ENCODE results near the gene TCF25. TPM values are rescaled to one million over a fixed set of nuclear protein-coding genes. Genes with fewer than 3 reads are reported as not detected.

The TCF25 gene
- total and polyA plus RNA-seq, 2 donors = 104 to 200 TPM

- H3K27ac ChIP-seq (ENCODE audit: low read depth in 1 of 2, low read length in 1 of 2) = no peak overlapping the region
- H3K27me3 ChIP-seq (ENCODE audit: control insufficient read depth in 2 of 2, insufficient read depth in 1 of 2, low read length in 1 of 2) = peaks cover 7 to 22% of the 10 kb centered on the region in 2 donors
- H3K9me3 ChIP-seq (ENCODE audit: control insufficient read depth in 2 of 2, insufficient read depth in 1 of 2, low read length in 1 of 2) = peaks cover 0 to 3% of the 10 kb centered on the region in 2 donors
- WGBS = 96% methylated on average over 15 of the region's 15 CpGs
- H3K4me3 ChIP-seq (ENCODE audit: low read length in 2 of 2) = no peak overlapping the region
- DNase-seq (ENCODE audit: low read depth in 6 of 9, low spot score in 9 of 9) = no peak
- peaks cover 0 to under 1% of the 10 kb centered on the region in 2 donors for H3K4me1 ChIP-seq (ENCODE audit: control insufficient read depth in 2 of 2, insufficient read depth in 2 of 2, low read length in 2 of 2)
- H3K36me3 ChIP-seq (ENCODE audit: control insufficient read depth in 2 of 2, insufficient read depth in 2 of 2, low read length in 1 of 2) = no peaks in the 10 kb centered on the region
These were observed 81.1 kb downstream of the TCF25 start for GRCh38 chr16:89954462-89954861.

GRCh38 chr16:89955001-89955685 is 81.8 kb downstream of the TCF25 start:
- 96% methylated on average over 15 of the region's 15 CpGs for WGBS
- Histone ChIP-seq H3K27ac (ENCODE audit: low read depth in 1 of 2, low read length in 1 of 2) (no peak overlapping the region), H3K4me3 (ENCODE audit: low read length in 2 of 2) (no peak overlapping the region), H3K4me1 (ENCODE audit: control insufficient read depth in 2 of 2, insufficient read depth in 2 of 2, low read length in 2 of 2) (peaks cover 0 to 2% of the 10 kb centered on the region in 2 donors), H3K9me3 (ENCODE audit: control insufficient read depth in 2 of 2, insufficient read depth in 1 of 2, low read length in 1 of 2) (no peaks in the 10 kb centered on the region), H3K36me3 (ENCODE audit: control insufficient read depth in 2 of 2, insufficient read depth in 2 of 2, low read length in 1 of 2) (no peaks in the 10 kb centered on the region), H3K27me3 (ENCODE audit: control insufficient read depth in 2 of 2, insufficient read depth in 1 of 2, low read length in 1 of 2) (peaks cover 0 to 15% of the 10 kb centered on the region in 2 donors)
- no peak for DNase-seq (ENCODE audit: low read depth in 6 of 9, low spot score in 9 of 9)

- H3K4me1 ChIP-seq (ENCODE audit: control insufficient read depth in 2 of 2, insufficient read depth in 2 of 2, low read length in 2 of 2) = peaks cover 0 to 2% of the 10 kb centered on the region in 2 donors
- H3K9me3 ChIP-seq (ENCODE audit: control insufficient read depth in 2 of 2, insufficient read depth in 1 of 2, low read length in 1 of 2) = no peaks in the 10 kb centered on the region
- H3K27ac ChIP-seq (ENCODE audit: low read depth in 1 of 2, low read length in 1 of 2) = no peak overlapping the region
- no peaks in the 10 kb centered on the region for H3K36me3 ChIP-seq (ENCODE audit: control insufficient read depth in 2 of 2, insufficient read depth in 2 of 2, low read length in 1 of 2)
- H3K27me3 ChIP-seq (ENCODE audit: control insufficient read depth in 2 of 2, insufficient read depth in 1 of 2, low read length in 1 of 2) = peaks cover 0 to 6% of the 10 kb centered on the region in 2 donors
- 93% methylated on average over 15 of the region's 15 CpGs for WGBS
- H3K4me3 ChIP-seq (ENCODE audit: low read length in 2 of 2) = no peak overlapping the region
- no peak for DNase-seq (ENCODE audit: low read depth in 6 of 9, low spot score in 9 of 9)
These were observed 83.3 kb downstream of the TCF25 start for GRCh38 chr16:89956505-89957215.

- no peak for DNase-seq (ENCODE audit: low read depth in 6 of 9, low spot score in 9 of 9)
These were observed 83.9 kb downstream of the TCF25 start for GRCh38 chr16:89957216-89957785.

GRCh38 chr16:89958068-89958467 is 84.7 kb downstream of the TCF25 start:
- Histone ChIP-seq H3K36me3 (ENCODE audit: control insufficient read depth in 2 of 2, insufficient read depth in 2 of 2, low read length in 1 of 2) (no peaks in the 10 kb centered on the region), H3K27ac (ENCODE audit: low read depth in 1 of 2, low read length in 1 of 2) (no peak overlapping the region), H3K9me3 (ENCODE audit: control insufficient read depth in 2 of 2, insufficient read depth in 1 of 2, low read length in 1 of 2) (no peaks in the 10 kb centered on the region), H3K27me3 (ENCODE audit: control insufficient read depth in 2 of 2, insufficient read depth in 1 of 2, low read length in 1 of 2) (no peaks in the 10 kb centered on the region), H3K4me1 (ENCODE audit: control insufficient read depth in 2 of 2, insufficient read depth in 2 of 2, low read length in 2 of 2) (peaks cover 0 to 2% of the 10 kb centered on the region in 2 donors), H3K4me3 (ENCODE audit: low read length in 2 of 2) (no peak overlapping the region)
- no peak for DNase-seq (ENCODE audit: low read depth in 6 of 9, low spot score in 9 of 9)
- WGBS = 98% methylated on average over 7 of the region's 7 CpGs

More at GRCh38 chr16:89957216-89957785, 83.9 kb downstream of the TCF25 start:
- WGBS = 95% methylated on average over 23 of the region's 23 CpGs
- Histone ChIP-seq H3K27me3 (ENCODE audit: control insufficient read depth in 2 of 2, insufficient read depth in 1 of 2, low read length in 1 of 2) (peaks cover 0 to 4% of the 10 kb centered on the region in 2 donors), H3K4me1 (ENCODE audit: control insufficient read depth in 2 of 2, insufficient read depth in 2 of 2, low read length in 2 of 2) (peaks cover 0 to 2% of the 10 kb centered on the region in 2 donors), H3K9me3 (ENCODE audit: control insufficient read depth in 2 of 2, insufficient read depth in 1 of 2, low read length in 1 of 2) (no peaks in the 10 kb centered on the region), H3K36me3 (ENCODE audit: control insufficient read depth in 2 of 2, insufficient read depth in 2 of 2, low read length in 1 of 2) (no peaks in the 10 kb centered on the region), H3K27ac (ENCODE audit: low read depth in 1 of 2, low read length in 1 of 2) (no peak overlapping the region), H3K4me3 (ENCODE audit: low read length in 2 of 2) (no peak overlapping the region)

- Histone ChIP-seq H3K9me3 (ENCODE audit: control insufficient read depth in 2 of 2, insufficient read depth in 1 of 2, low read length in 1 of 2) (no peaks in the 10 kb centered on the region), H3K36me3 (ENCODE audit: control insufficient read depth in 2 of 2, insufficient read depth in 2 of 2, low read length in 1 of 2) (no peaks in the 10 kb centered on the region), H3K4me1 (ENCODE audit: control insufficient read depth in 2 of 2, insufficient read depth in 2 of 2, low read length in 2 of 2) (peaks cover 0 to 2% of the 10 kb centered on the region in 2 donors), H3K4me3 (ENCODE audit: low read length in 2 of 2) (no peak overlapping the region), H3K27ac (ENCODE audit: low read depth in 1 of 2, low read length in 1 of 2) (no peak overlapping the region), H3K27me3 (ENCODE audit: control insufficient read depth in 2 of 2, insufficient read depth in 1 of 2, low read length in 1 of 2) (no peaks in the 10 kb centered on the region)
- DNase-seq (ENCODE audit: low read depth in 6 of 9, low spot score in 9 of 9) = no peak
- 98% methylated on average over 10 of the region's 10 CpGs for WGBS
These were observed 85.2 kb downstream of the TCF25 start for GRCh38 chr16:89958596-89958995.

GRCh38 chr16:89960966-89961365 is 87.6 kb downstream of the TCF25 start:
- H3K9me3 ChIP-seq (ENCODE audit: control insufficient read depth in 2 of 2, insufficient read depth in 1 of 2, low read length in 1 of 2) = no peaks in the 10 kb centered on the region
- no peaks in the 10 kb centered on the region for H3K36me3 ChIP-seq (ENCODE audit: control insufficient read depth in 2 of 2, insufficient read depth in 2 of 2, low read length in 1 of 2)
- H3K4me3 ChIP-seq (ENCODE audit: low read length in 2 of 2) = no peak overlapping the region
- DNase-seq (ENCODE audit: low read depth in 6 of 9, low spot score in 9 of 9) = no peak
- no peak overlapping the region for H3K27ac ChIP-seq (ENCODE audit: low read depth in 1 of 2, low read length in 1 of 2)
- 98% methylated on average over 13 of the region's 13 CpGs for WGBS
- peaks cover 0 to 2% of the 10 kb centered on the region in 2 donors for H3K4me1 ChIP-seq (ENCODE audit: control insufficient read depth in 2 of 2, insufficient read depth in 2 of 2, low read length in 2 of 2)
- no peaks in the 10 kb centered on the region for H3K27me3 ChIP-seq (ENCODE audit: control insufficient read depth in 2 of 2, insufficient read depth in 1 of 2, low read length in 1 of 2)

Data from thymus (tissue), 11 donors.